Measurements from ENCODE around the gene ARHGAP15.

The ARHGAP15 gene

DNA sequence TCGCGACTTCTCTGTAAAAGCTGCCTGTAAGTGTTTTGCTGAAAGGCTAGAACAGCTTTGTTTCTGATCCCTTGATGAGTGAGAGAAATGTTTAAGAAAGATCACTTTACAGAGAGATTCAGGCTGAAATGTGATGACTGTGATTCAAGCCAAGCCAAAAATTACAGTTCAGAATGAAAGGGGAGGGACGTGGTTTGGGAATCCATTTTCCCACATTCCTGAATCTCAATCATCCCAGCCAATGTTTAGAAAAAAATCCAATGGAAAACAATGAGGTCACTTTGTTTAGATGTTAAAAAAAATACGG lies 416.7 kb downstream of the ARHGAP15 start:
- DNase-seq, result no peak

- DNase-seq, result peak; percentile 64
These were observed 418.8 kb downstream of the ARHGAP15 start for GRCh38 chr2:143548032-143548431.

DNA sequence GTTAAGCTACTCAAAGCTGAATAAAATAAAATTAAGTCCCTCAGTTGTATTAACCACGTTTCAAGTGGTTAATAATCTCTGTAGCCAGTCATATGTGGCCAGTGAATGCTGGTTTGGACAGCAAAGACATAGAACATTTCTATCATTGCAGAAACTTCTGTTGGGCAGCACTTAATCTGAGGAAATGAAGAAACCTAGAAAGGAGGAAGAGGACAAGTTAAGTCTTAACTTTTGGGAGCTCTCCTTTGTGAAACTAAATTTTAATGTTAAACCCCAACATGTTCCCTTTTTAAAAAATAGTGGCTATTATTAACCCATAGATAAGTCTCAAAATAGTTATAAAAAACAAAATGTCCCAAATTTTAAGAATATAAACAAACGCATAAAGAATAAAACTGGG lies 421.3 kb downstream of the ARHGAP15 start:
- DNase-seq, result peak; percentile 24

DNA sequence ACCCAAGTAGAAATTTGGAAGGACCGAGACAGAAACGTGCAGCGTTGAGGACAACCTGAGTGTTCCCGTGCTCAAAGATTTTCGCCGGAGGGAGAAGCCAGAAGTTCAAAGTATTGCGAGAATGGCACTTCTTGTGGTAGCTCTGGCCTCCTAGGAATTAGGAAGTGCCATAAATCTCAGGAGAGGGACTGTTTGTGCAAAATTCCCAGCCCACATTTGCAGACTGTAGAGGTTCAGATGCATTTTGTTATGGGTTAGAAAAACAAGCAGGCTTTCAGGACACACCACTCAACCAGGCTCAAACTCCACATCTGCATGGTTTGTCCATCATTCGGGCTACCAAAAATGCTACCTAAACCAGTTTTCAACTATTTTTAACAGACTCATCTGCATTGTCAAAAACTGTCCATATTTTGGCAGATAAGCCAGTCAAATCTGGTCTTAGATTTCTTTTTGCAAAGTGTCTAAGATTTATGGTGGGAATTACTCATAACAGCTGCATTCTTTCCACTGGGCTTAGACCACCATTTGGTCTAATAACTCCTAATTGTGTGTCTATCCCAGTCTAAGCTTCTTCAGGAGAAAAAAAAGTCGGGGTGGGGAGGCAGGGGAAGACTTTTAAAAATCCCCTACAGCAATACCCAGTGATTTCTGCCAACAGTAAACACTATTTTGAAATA lies 422.9 kb downstream of the ARHGAP15 start:
- no peak for DNase-seq

DNA sequence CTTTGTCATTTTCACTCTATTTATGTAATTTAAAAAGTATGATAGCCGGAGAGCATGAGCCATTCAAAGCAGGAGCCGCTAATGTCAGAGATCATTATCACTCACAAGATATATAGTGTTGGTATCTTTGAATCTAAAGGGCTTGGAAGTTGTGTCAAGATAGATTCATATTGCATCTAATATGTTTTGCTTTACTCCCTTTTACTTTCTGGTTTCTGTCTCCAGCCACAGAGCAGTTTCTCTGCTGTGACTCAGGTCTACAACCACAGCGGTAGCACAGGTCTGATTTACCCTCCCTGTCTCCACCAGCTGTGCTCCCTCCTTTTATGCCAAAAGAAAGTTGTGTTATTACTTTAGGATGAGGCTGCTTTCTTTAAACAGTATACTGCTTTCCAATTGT lies 424.0 kb downstream of the ARHGAP15 start:
- no peak for DNase-seq

GRCh38 chr2:143558665-143559064 lies 429.4 kb downstream of the ARHGAP15 start:
- DNase-seq, result peak; percentile 52

GRCh38 chr2:143559147-143559546 lies 429.9 kb downstream of the ARHGAP15 start:
- DNase-seq, result no peak

DNA sequence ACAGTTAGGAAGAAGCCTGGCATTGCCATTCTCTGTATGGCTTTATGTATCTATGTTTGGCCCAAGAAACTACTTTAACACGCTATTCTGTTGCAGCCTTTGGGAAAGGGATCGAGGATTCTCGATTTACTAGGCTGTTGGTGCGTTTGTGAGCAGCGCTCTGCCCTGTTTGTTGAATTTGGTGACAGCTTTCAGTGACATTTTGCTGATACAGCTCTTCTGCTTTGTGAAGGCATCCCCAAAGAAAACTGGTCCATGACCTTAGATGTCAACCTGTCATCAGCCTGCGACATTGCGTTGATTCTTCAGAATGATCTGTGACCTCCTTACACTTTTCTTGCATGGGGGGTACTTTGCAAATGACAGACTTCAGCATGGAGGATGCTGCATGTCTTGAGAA lies 431.5 kb downstream of the ARHGAP15 start:
- DNase-seq, result no peak

GRCh38 chr2:143564419-143564818 lies 435.2 kb downstream of the ARHGAP15 start:
- no peak for DNase-seq

DNA sequence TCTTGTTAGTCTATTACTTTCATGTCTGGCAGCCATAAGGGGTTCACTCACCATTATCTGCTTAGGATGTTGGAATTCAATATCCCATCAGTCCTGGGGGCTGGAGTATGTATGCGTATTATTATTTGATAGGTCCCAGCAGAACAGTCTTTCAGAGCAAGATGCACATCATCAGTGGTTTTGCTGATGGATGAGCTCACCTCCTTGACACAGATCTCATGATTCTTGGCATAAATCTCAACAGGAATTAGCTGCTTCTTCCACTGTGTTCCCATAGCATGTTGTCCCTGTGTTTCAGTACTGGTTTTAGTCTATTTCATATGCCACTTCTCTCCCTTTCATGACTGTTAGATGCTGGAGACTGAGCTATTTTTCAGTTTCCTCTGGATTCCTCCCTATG lies 442.5 kb downstream of the ARHGAP15 start:
- DNase-seq, result no peak

DNA sequence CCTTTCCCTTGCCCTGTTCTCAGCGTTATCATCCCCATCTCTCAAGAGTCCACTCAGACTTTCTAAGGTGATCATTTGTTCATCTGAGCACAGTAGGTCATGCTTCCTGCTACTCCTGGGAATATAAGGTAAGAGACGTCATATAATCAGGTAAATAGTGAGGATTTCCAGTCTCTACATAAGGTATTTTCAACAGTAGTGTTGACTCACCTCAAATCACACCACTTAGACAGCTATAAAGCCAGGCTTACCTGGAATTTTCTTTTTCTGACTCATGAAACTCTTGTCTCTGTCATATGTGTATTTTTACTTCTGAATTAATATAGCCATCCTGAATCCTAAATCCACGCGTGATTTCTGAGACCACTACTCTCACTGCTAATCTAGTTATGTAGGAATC lies 443.2 kb downstream of the ARHGAP15 start:
- no peak for DNase-seq

DNA sequence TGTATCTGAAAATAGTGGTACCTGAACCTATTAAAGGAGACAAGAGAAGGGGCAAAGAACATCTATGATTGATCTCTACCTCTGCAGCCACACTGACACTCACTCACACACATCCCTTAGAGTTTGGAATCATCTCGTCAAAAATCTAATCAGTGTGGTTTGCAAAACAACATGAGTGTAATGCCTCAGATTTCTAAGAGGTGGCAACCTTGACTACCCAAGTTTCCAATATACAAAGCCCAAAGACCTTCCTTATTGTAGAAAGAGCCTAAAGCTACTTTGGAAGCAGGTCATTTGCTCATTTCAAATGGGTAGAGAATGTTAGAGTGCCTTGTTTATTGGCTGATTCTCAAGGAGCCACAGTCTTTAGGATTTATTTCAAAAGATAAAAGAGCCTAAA lies 444.9 kb downstream of the ARHGAP15 start:
- DNase-seq, result no peak

DNA sequence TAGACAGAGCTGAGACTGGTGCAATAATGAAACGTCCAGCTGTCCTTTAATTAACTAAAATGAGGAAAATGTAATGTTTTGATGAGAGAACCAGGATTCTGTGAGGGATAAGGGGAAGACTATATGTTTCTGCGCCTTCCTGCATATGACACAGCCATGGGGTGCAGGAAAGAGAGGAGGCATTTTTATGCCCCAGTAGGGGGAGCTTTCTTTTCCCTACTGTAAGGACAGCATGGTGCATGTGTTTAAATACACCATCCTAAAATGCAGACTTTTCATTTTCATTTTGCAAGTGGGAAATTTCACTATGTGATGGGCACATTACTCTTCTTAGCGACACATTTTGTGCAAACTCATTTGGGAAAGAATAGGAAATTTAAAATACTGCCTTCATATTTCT lies 446.1 kb downstream of the ARHGAP15 start:
- DNase-seq, result peak; percentile 25

DNA sequence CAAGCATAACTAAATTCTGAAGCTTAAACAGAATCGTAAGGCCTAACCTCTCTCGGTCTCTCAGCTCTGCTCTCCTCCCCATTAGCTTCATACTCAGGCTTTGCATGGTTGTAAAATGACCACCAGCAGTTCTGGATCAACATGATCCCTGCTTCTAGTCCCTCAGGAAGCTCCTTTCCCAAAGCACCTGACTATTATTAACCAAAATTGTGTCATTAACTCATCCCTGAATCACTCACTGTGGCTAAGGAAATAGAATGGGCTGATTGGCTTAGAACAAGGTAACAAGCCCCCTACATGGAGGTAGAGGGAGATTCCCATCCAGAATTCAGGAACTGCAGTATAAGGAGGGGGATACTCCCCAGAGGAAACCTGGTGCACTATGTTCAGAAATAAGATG lies 448.3 kb downstream of the ARHGAP15 start:
- DNase-seq, result no peak

DNA sequence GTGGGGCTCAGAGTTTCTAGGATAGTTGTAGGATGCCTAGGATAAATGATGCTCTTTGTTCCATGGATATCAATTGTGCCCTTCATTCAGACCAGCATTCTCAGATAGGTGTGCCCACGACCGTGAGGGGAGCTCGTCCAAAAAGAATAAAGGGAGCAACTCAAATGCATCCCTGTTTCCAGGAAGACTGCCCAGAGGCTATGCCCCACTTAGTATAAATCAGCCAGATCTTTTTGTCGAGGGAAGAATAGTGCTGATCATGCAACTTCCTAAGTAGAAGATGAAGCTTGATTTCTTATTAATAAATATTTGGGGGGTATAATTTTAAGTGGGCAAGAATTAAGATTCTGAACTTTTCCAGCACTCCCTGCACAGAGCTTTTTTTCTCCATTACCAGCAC lies 450.2 kb downstream of the ARHGAP15 start:
- no peak for DNase-seq

DNA sequence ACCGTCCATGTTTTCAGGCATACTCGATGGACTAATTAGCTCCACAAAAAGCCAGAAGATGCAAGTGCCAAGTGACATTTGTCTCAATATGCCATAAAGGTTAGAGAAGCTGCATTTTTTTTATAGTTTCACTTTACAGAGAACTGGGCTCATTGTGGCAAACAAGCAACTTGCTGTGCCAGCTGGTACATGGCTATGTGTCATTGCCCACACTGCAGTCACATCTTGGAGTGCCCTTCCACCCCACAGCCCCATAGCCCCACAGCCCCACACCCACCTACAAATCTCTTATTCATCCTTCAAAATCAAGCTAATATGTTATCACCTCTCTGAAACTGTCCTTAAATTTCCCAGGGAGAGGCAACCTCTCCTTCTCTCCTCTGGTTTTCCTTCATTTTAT lies 451.9 kb downstream of the ARHGAP15 start:
- DNase-seq, result no peak

DNA sequence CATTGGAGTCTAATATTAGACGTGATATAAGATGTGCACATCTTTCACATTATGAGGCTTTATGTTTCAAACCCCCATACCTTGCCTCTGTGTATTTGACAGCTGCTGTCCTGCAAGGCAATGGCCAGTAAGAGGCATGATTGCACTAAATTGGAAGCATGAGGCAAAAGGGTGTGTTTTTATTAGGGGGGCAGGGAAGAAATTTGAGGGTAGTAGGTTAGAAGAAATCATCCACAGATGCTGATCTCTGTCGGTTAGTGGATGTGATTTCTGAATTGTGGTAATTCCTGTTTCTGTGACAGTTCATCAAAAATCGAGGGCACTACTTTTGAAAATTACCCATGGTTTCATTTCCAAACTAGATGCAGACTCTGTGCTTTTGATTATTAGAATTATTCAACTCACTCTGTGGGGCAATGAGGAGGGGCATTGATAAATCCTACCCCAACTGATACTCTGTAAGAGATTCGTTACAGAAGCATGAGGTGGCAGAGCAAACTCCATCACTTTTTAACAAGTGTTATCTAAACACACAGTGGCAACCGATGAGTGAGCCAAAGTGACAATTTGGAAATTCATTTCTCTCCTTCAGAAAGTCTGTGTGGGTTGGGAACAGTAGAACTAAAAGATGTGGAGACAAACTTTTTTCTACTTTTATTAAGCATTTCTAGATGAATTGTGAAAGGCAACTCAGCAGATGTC lies 453.0 kb downstream of the ARHGAP15 start:
- no peak for DNase-seq

DNA sequence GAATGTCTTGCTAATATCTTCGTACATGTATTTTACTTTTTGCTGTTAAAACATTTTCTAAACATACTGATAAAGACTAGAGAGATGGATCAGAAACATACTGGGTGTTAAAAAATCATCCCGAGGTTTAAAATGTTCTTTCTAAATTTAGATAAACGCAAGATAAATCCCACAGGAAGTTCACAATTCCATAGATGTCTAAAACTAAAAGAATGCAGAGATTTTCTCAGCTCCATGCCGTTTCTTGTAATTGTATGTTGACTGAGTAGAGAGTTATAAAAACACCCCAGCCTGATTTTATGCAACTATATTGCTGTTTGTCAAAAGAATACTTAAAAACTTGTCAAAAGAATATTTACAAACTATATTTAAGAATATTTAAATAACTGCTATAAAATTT lies 455.7 kb downstream of the ARHGAP15 start:
- no peak for DNase-seq

DNA sequence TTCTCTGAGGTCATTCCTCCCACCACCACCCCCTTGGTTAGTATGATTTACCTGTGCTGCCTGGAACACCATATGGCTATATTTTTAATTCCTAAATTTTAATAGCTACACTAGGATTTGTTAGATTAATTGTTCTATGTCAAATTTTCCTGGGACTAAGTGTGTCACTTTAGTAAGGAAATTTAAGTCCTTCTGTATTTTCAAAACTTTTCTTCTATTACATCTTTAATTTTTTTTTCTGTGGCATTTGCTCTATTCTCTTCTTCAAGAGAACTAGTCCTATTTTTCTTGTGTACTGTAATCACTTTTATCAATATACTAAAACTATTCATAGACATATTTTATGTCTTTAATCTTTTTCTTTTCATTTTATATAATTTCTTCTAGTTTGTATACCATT lies 456.9 kb downstream of the ARHGAP15 start:
- no peak for DNase-seq

GRCh38 chr2:143588746-143589145 lies 459.5 kb downstream of the ARHGAP15 start:
- peak; percentile 29 for DNase-seq

DNA sequence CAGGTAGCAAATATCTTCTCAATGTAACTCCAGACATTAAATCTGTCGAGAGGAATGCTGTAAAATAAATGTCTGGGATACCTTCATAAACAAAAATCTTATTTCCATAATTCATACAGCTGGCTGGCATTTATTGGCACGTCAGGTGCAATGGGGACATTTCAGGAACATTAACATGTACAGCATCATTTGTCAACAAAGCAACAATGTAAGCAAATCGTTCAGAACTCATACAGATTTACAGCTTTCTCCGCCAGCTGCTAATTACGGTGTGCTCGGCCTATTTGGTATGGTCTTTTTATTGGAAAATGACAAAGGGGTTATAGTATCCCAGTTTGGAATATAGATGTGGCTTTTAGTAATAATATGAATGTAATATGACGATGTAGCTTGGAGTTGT lies 464.9 kb downstream of the ARHGAP15 start:
- DNase-seq, result no peak

- no peak for DNase-seq
These were observed 465.5 kb downstream of the ARHGAP15 start for GRCh38 chr2:143594745-143595144.

DNA sequence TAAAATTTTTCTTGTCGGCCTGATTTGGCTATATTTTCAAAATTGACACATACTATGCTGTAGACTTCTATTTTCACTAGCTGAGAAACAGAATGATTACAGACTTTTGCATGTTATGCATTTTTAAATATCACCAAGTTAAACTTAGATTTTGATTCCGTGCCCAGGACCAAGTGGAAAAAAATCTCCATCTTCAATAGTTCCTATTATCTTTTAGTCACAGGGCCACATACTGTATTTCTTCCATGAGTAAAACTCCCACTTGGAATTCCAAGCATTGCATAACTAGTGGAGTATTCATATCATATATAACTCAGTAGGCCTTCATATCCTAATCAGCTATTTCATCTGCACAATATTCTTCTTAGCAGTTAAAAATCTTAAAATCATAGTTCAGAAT lies 470.9 kb downstream of the ARHGAP15 start:
- no peak for DNase-seq

- no peak for DNase-seq
These were observed 472.6 kb downstream of the ARHGAP15 start for GRCh38 chr2:143601828-143602227.

DNA sequence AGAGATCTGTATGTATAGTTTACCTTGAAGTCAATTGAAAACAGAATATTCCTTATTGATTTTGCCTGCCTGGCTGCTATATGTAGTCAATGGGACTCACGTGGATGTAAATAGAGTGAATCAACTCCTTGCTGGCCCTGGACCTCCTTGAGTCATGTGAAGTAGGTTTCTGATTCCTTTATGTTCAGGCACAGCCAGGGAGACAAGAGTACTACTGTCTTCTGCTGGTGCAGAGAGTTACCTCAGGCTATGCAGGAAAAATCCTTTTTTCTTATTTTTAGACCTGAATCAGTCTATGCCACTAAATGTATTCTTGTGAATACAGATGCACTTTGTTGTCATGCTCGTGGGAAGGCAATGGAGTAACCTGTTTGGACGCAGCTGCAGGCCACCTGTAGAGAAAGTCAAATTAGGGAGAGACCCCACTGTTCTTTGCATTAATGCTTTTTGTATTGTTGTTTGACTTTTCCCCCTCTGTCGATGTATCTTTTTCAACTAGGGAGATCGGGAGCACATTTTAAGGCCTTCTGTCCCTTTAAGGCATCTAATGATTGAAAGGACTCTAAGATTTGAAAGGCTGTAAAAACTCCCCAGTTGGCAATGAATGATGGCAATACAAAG lies 473.9 kb downstream of the ARHGAP15 start:
- no peak for DNase-seq
